K562 (cell line): Measurements from ENCODE around the gene RSBN1L. TPM values are rescaled to one million over a fixed set of nuclear protein-coding genes. Genes with fewer than 3 reads are reported as not detected.

Experiments
- ATAC-seq: fragments of 200-7000 bp; cut with Tn5 transposase; 3 replicates; pipeline ENCODE4 v1.9.1; 2020; ENCODE audit warnings: moderate library complexity
- Bru-seq: library from RNA; stranded (reverse); fragments of 400-500 nt; gene quantifications from one replicate; lab custom pipeline; 2021; lab: Mats Ljungman, UMichigan
- BruChase-seq, 2 experiments: library from RNA; stranded (reverse); fragments of 400-500 nt; gene quantifications; one replicate each; lab custom pipeline; 2021; lab: Mats Ljungman, UMichigan
- BruUV-seq: library from RNA; stranded (reverse); fragments of 400-500 nt; replicated peaks from 2 replicates; lab custom pipeline; 2021; lab: Mats Ljungman, UMichigan
- CTCF ChIA-PET: fragments of 300-600 bp; formaldehyde crosslinking; extraction: SDS; loops from one replicate; lab custom pipeline; 2021; ENCODE audit warnings: low intra/inter-chr PET ratio; lab: Yijun Ruan, JAX
- POLR2A ChIA-PET: fragments of 300-600, 350-650 bp; sonication (Branson Sonifier 250); formaldehyde crosslinking; extraction: SDS; loops from one replicate; lab custom pipeline; 2021; ENCODE audit warnings: antibody characterized with exemption, inconsistent platforms; lab: Yijun Ruan, JAX
- DNase-seq, 4 experiments: peaks; one replicate each; pipeline versions ENCODE4 v3.0.0 to v3.0.0-alpha.2; 2011 to 2018; ENCODE audit warnings: low spot score in 3 of 4, mixed read lengths in 3 of 4; ENCODE audit errors: extremely low read depth in 1 of 4
- FAIRE-seq: peaks from 2 replicates; lab custom pipeline; 2011; peaks lifted over from hg19 to GRCh38; lab: Jason Lieb, UNC
- H2AFZ ChIP-seq: 2 replicates; pipeline ENCODE4 v1.6.0; 2011; ENCODE audit warnings: low read depth, low read length, control low read depth, inconsistent platforms
- H3K27ac ChIP-seq: fragments of 200-600 bp; 3 replicates; pipeline ENCODE4 v1.8.0; 2011; ENCODE audit warnings: low read depth, mild to moderate bottlenecking, control low read depth, inconsistent platforms, low read length, moderate library complexity, mixed read lengths; ENCODE audit errors: extremely low read depth
- H3K27me3 ChIP-seq, 2 experiments: fragments of 300-600 bp in 1 of 2; 2 replicates in 1 of 2; 3 replicates in 1 of 2; pipeline versions ENCODE4 v1.6.0 to v1.8.0; 2011; ENCODE audit warnings: inconsistent platforms in 2 of 2, low read length in 2 of 2, mild to moderate bottlenecking in 1 of 2, mixed read lengths in 1 of 2, moderate library complexity in 1 of 2; ENCODE audit not compliant: control insufficient read depth in 2 of 2, insufficient read depth in 2 of 2
- H3K36me3 ChIP-seq: fragments of 300-600 bp; 3 replicates; pipeline ENCODE4 v1.8.0; 2011; ENCODE audit warnings: mild to moderate bottlenecking, low read length, inconsistent platforms; ENCODE audit not compliant: control insufficient read depth, insufficient read depth
- H3K4me1 ChIP-seq, 2 experiments: fragments of 200-600 bp in 1 of 2; replicated peaks in 1 of 2; 2 replicates in 1 of 2; 3 replicates in 1 of 2; pipeline versions ENCODE4 v1.5.1 to v1.8.0; 2011; ENCODE audit warnings: inconsistent platforms in 2 of 2, low read length in 2 of 2, mild to moderate bottlenecking in 1 of 2, mixed read lengths in 1 of 2, moderate library complexity in 1 of 2; ENCODE audit not compliant: control insufficient read depth in 2 of 2, insufficient read depth in 2 of 2
- H3K4me2 ChIP-seq: 2 replicates; pipeline ENCODE4 v1.6.1; 2011; ENCODE audit warnings: low read length, control low read depth, inconsistent platforms, mixed read lengths; ENCODE audit not compliant: insufficient read depth
- H3K4me3 ChIP-seq: fragments of 200-600 bp; sonication (generic), shearing (Covaris generic); 2 replicates; pipeline ENCODE4 v1.5.1; 2016; ENCODE audit warnings: control low read depth, inconsistent platforms
- H3K79me2 ChIP-seq: fragments of 200-600 bp; 3 replicates; pipeline ENCODE4 v1.8.0; 2011; ENCODE audit warnings: low read length, inconsistent platforms; ENCODE audit not compliant: control insufficient read depth, insufficient read depth
- H3K9ac ChIP-seq, 2 experiments: 2 replicates each; pipeline versions ENCODE4 v1.6.0 to v1.6.1; 2011; ENCODE audit warnings: low read depth in 2 of 2, low read length in 2 of 2, control low read depth in 1 of 2, inconsistent platforms in 1 of 2, mild to moderate bottlenecking in 1 of 2, mixed read lengths in 1 of 2; ENCODE audit not compliant: insufficient read depth in 1 of 2
- H3K9me1 ChIP-seq: one replicate; pipeline ENCODE4 v1.6.0; 2011; ENCODE audit warnings: inconsistent platforms, mild to moderate bottlenecking, low read length, moderate library complexity; ENCODE audit not compliant: control insufficient read depth, insufficient read depth
- H3K9me3 ChIP-seq: replicated peaks from 2 replicates; pipeline ENCODE4 v1.5.1; 2011; ENCODE audit warnings: low read depth, low read length, inconsistent platforms; ENCODE audit not compliant: control insufficient read depth, insufficient read depth
- H4K20me1 ChIP-seq: replicated peaks from 2 replicates; pipeline ENCODE4 v1.6.1; 2011; ENCODE audit warnings: low read length, inconsistent platforms, mixed read lengths; ENCODE audit not compliant: control insufficient read depth, insufficient read depth
- ETV1 ChIP-seq: fragments of 450-650 bp; conservative IDR thresholded peaks from 2 replicates; pipeline ENCODE4 v1.6.1; 2016; ENCODE audit warnings: missing genetic modification characterization, control low read depth, low read depth, missing compliant biosample characterization
- FOS ChIP-seq: IDR thresholded peaks from 3 replicates; pipeline ENCODE4 v1.6.1; 2011; ENCODE audit not compliant: insufficient read length; ENCODE audit errors: extremely low read depth
- HSF4 ChIP-seq: fragments of 250-450 bp; sonication (Bioruptor Pico); IDR thresholded peaks from 2 replicates; pipeline ENCODE4 v2.1.2; 2022; ENCODE audit warnings: mild to moderate bottlenecking, moderate library complexity, borderline replicate concordance
- MECOM ChIP-seq: fragments of 250-450 bp; sonication (Bioruptor Pico); IDR thresholded peaks from 2 replicates; pipeline ENCODE4 v1.8.0; 2022; ENCODE audit warnings: inconsistent platforms
- NCOA6 ChIP-seq: fragments of 450-650 bp; IDR thresholded peaks from 2 replicates; pipeline ENCODE4 v1.6.1; 2017; ENCODE audit warnings: mild to moderate bottlenecking
- PHF20 ChIP-seq: fragments of 450-650 bp; IDR thresholded peaks from 2 replicates; pipeline ENCODE4 v1.6.1; 2018; ENCODE audit not compliant: partially characterized antibody
- ZNF146 ChIP-seq: IDR thresholded peaks from one replicate; pipeline ENCODE4 v1.6.1; 2018; ENCODE audit warnings: missing compliant biosample characterization; ENCODE audit not compliant: unreplicated experiment
- ZNF347 ChIP-seq: fragments of 450-650 bp; formaldehyde crosslinking; IDR thresholded peaks from 2 replicates; pipeline ENCODE4 v1.4.0; 2020; ENCODE audit warnings: low read depth, mild to moderate bottlenecking, moderate library complexity
- WGBS: fragments of 100-300 bp; shearing (Covaris generic); methylation state at CpG from one replicate; pipeline ENCODE4 v1.1.6; 2016; ENCODE audit warnings: low coverage, mixed read lengths; ENCODE audit not compliant: insufficient coverage; ENCODE audit errors: missing lambda C conversion rate; 5-methylcytosine and 5-hydroxymethylcytosine counted together
- in situ Hi-C: fragments of 300-500 bp; cut with MboI; formaldehyde crosslinking; loops from 4 replicates; pipeline ENCODE4 v1.15.0; 2018; ENCODE audit warnings: inconsistent platforms, mixed read lengths
- intact Hi-C: fragments of 100-400 bp; cut with micrococcal nuclease; formaldehyde crosslinking; loops from 2 replicates; pipeline ENCODE4 v1.14.2; 2022
- long read RNA-seq, 3 experiments: library from polyadenylated mRNA in 2 of 3; library from RNA in 1 of 3; unstranded in 2 of 3; stranded (forward) in 1 of 3; transcript quantifications; one replicate each; pipeline ENCODE4 v2.0.0, GENCODE V29; 2019 to 2022
- polyA minus RNA-seq, 3 experiments: library from RNA; depleted of rRNA, polyadenylated mRNA; stranded (reverse); fragments of >200 nt; gene quantifications; 2 replicates each; pipeline ENCODE4 v1.2.3, GENCODE V29; 2011
- polyA plus RNA-seq, 8 experiments: library from polyadenylated mRNA; depleted of rRNA in 4 of 8; stranded (reverse) in 5 of 8; unstranded in 3 of 8; fragments of >200 nt; fragmentation: Nextera tagmentation in 2 of 8; fragmentation: Illumina TruSeq in 1 of 8; extraction: Ambion mirVana in 2 of 8; extraction: Trizol in 1 of 8; gene quantifications; 2 replicates each; pipeline versions ENCODE4 v1.2.1 to v1.2.3, GENCODE V29; 2011 to 2014; ENCODE audit warnings: inconsistent platforms in 1 of 8, missing spikeins in 1 of 8
- total RNA-seq, 7 experiments: library from RNA; depleted of rRNA in 6 of 7; stranded (reverse); fragments of >200 nt in 6 of 7; fragmentation: Illumina TruSeq in 2 of 7; extraction: Trizol in 2 of 7; gene quantifications; 2 replicates each; pipeline versions ENCODE4 v1.2.1 to v1.2.3, GENCODE V29; 2011 to 2021; ENCODE audit warnings: low replicate concordance in 1 of 7
- TF ChIP-seq, protein P1 (sequence below): fragments of 250-450 bp; sonication (Bioruptor Pico); IDR thresholded peaks from 2 replicates; pipeline ENCODE4 v1.5.0; 2020; ENCODE audit warnings: mild to moderate bottlenecking, borderline replicate concordance
- TF ChIP-seq, protein P2 (sequence below): sonication (generic); formaldehyde crosslinking; IDR thresholded peaks from 2 replicates; pipeline ENCODE4 v1.8.0; 2022; ENCODE audit warnings: mild to moderate bottlenecking, low read depth, missing genetic modification reagents
- TF ChIP-seq, protein P3 (sequence below): sonication (generic); formaldehyde crosslinking; IDR thresholded peaks from 2 replicates; pipeline ENCODE4 v1.4.0; 2020; ENCODE audit warnings: mild to moderate bottlenecking, missing genetic modification reagents

The RSBN1L gene
- 10.3 and 43.2 TPM in 2 replicates for total RNA-seq (2011; cell fraction: chromatin; rRNA removed; ENCODE audit: low replicate concordance)
- total RNA-seq (2011; cell fraction: nucleolus; rRNA removed), result 7.3 and 10.1 TPM in 2 replicates
- 15.4 and 21.9 TPM in 2 replicates for total RNA-seq (2011; cell fraction: nucleoplasm; rRNA removed)
- total RNA-seq (2014; rRNA removed) (16.6 and 20.1 TPM in 2 replicates), total RNA-seq (2014; rRNA removed; fragmentation: Illumina TruSeq; extraction: Trizol) (33.2 and 33.8 TPM in 2 replicates), total RNA-seq (2015; rRNA removed; fragmentation: Illumina TruSeq; extraction: Trizol) (29.1 and 35.2 TPM in 2 replicates), total RNA-seq (2021) (19.0 and 22.8 TPM in 2 replicates), polyA plus RNA-seq (2011; rRNA removed) (19.5 and 20.1 TPM in 2 replicates), polyA plus RNA-seq (2014; fragmentation: Illumina TruSeq; extraction: Trizol) (28.4 and 33.2 TPM in 2 replicates), polyA plus RNA-seq (2014; fragmentation: Nextera tagmentation; extraction: Ambion mirVana) (1 to 10 TPM; 6.2 to 8.3 TPM), polyA plus RNA-seq (2014; rRNA removed) (13.8 and 16.7 TPM in 2 replicates), polyA minus RNA-seq (2011; rRNA and poly(A)+ RNA removed) (54.3 and 55.0 TPM in 2 replicates), Bru-seq, nascent RNA (percentile 84 among the genes with signal in this experiment), BruChase-seq, experiment 1, labeled RNA remaining after a 2-hour chase (percentile 86 among the genes with signal in this experiment), BruChase-seq, experiment 2, labeled RNA remaining after a 6-hour chase (percentile 87 among the genes with signal in this experiment)
- 3.6 and 6.7 TPM in 2 replicates for polyA plus RNA-seq (2011; cell fraction: cytosol; rRNA removed)
- polyA plus RNA-seq (2011; cell fraction: nucleus; rRNA removed), result 9.3 and 13.0 TPM in 2 replicates
- polyA plus RNA-seq (2012), result 14.8 and 18.9 TPM in 2 replicates
- polyA minus RNA-seq (2011; cell fraction: cytosol; rRNA and poly(A)+ RNA removed), result 21.4 and 28.8 TPM in 2 replicates
- 8.1 and 12.7 TPM in 2 replicates for polyA minus RNA-seq (2011; cell fraction: nucleus; rRNA and poly(A)+ RNA removed)
- long read RNA-seq, experiment 1, full-length matches to known transcripts, result 38 of 126 reads
- long read RNA-seq, experiment 1, partial matches to known transcripts, result 74 of 126 reads
- long read RNA-seq, experiment 1, other reads (novel, unspliced or antisense), result 14 of 126 reads
- long read RNA-seq, experiment 2, full-length matches to known transcripts, result 4 of 20 reads
- long read RNA-seq, experiment 2, partial matches to known transcripts, result 2 of 20 reads
- long read RNA-seq, experiment 2, other reads (novel, unspliced or antisense), result 14 of 20 reads
- long read RNA-seq, experiment 3, partial matches to known transcripts, result 8 of 8 reads
- long read RNA-seq, experiment 3, other reads (novel, unspliced or antisense), result 0 of 8 reads

DNA sequence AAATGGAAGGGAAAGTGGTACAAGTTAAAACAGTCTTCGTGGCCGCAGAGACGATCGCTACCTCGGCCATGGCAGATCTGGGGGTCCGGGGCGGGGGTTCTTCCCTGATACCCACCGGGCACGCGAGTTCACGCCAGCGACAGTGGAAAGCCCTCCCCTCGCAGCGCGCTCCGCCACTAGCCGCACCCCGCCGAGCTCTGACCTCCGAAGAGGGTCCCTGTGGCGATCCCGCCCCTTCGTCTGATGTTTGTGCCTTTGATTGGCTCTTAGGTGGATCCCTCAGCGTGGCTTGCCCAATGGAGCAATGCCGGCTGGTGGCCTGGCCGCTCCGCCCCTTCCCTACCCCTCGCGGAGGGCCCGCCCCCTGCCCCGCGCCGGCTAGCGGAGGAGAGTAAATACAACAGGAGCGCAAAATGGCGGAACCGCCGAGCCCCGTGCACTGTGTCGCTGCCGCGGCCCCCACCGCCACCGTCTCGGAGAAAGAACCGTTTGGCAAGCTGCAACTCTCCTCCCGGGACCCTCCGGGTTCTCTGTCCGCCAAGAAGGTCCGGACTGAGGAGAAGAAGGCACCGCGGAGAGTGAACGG, at the start of gene RSBN1L:
TSS of gene RSBN1L (plus strand) at position 403 of the 586 bp plus-strand sequence. CDS start at position 414, 11 bp downstream.
- peaks cover 19% of the 10 kb centered on the region in 2 experiments; a peak in 4 of 5 replicates for H3K4me1 ChIP-seq
- H3K79me2 ChIP-seq, result peaks cover 94% of the 10 kb centered on the region
- DNase-seq (peak; percentile 98 to 100 (median 98)), FAIRE-seq (peak; percentile 95), ATAC-seq (peak; percentile 93)
- whole genome bisulfite sequencing, result under 1% methylated on average over 47 of the region's 53 CpGs
- H3K27me3 ChIP-seq, result no peaks in the 10 kb centered on the region
- peak within 1 kb of the TSS; percentile 97 for H2AFZ ChIP-seq
- no TSS peak for BruUV-seq
- CTCF ChIA-PET, result interaction anchor here (1.5 kb wide), 1 partner anchor 63 kb away, joined by 3 read pairs; no protein-coding TSS in a partner anchor
- H3K9ac ChIP-seq, result peak within 1 kb of the TSS; percentile 89 to 100
- H3K9me1 ChIP-seq, result no peaks in the 10 kb centered on the region
- peak within 1 kb of the TSS; percentile 88 for H3K27ac ChIP-seq
- no peaks in the 10 kb centered on the region for H3K9me3 ChIP-seq
- POLR2A ChIA-PET, result interaction anchor here (0.5 to 3.2 kb wide), 16 partner anchors 8 to 408 kb away, joined by 3 to 13 read pairs (median 3); no protein-coding TSS in a partner anchor
- peak within 1 kb of the TSS; percentile 93 for H3K4me3 ChIP-seq
- intact Hi-C loops (loop anchor here (2.0 to 5.0 kb wide), 4 partner anchors 36 to 206 kb away; partner anchors contain the start of gene PTPN12), in situ Hi-C loops (no loop called here)
- peak within 1 kb of the TSS; percentile 87 for H3K4me2 ChIP-seq
- peaks cover 20% of the 10 kb centered on the region for H3K36me3 ChIP-seq
- H4K20me1 ChIP-seq, result peaks cover 17% of the 10 kb centered on the region; the same call in 1 of the 2 replicates
- TF ChIP-seq, protein P1, sequence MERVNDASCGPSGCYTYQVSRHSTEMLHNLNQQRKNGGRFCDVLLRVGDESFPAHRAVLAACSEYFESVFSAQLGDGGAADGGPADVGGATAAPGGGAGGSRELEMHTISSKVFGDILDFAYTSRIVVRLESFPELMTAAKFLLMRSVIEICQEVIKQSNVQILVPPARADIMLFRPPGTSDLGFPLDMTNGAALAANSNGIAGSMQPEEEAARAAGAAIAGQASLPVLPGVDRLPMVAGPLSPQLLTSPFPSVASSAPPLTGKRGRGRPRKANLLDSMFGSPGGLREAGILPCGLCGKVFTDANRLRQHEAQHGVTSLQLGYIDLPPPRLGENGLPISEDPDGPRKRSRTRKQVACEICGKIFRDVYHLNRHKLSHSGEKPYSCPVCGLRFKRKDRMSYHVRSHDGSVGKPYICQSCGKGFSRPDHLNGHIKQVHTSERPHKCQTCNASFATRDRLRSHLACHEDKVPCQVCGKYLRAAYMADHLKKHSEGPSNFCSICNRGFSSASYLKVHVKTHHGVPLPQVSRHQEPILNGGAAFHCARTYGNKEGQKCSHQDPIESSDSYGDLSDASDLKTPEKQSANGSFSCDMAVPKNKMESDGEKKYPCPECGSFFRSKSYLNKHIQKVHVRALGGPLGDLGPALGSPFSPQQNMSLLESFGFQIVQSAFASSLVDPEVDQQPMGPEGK (CRISPR knock-in tag), result no peak
- TF ChIP-seq ZNF347 (CRISPR knock-in tag), result no peak
- no peak for TF ChIP-seq PHF20
- no peak for TF ChIP-seq HSF4 (CRISPR knock-in tag)
- TF ChIP-seq ETV1 (tag), result no peak
- TF ChIP-seq, protein P2, sequence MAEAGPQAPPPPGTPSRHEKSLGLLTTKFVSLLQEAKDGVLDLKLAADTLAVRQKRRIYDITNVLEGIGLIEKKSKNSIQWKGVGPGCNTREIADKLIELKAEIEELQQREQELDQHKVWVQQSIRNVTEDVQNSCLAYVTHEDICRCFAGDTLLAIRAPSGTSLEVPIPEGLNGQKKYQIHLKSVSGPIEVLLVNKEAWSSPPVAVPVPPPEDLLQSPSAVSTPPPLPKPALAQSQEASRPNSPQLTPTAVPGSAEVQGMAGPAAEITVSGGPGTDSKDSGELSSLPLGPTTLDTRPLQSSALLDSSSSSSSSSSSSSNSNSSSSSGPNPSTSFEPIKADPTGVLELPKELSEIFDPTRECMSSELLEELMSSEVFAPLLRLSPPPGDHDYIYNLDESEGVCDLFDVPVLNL, result 0 out of 2 replicates have a peak, but pooled peaks have one; percentile 59
- no peak for TF ChIP-seq ZNF146
- TF ChIP-seq, protein P3, sequence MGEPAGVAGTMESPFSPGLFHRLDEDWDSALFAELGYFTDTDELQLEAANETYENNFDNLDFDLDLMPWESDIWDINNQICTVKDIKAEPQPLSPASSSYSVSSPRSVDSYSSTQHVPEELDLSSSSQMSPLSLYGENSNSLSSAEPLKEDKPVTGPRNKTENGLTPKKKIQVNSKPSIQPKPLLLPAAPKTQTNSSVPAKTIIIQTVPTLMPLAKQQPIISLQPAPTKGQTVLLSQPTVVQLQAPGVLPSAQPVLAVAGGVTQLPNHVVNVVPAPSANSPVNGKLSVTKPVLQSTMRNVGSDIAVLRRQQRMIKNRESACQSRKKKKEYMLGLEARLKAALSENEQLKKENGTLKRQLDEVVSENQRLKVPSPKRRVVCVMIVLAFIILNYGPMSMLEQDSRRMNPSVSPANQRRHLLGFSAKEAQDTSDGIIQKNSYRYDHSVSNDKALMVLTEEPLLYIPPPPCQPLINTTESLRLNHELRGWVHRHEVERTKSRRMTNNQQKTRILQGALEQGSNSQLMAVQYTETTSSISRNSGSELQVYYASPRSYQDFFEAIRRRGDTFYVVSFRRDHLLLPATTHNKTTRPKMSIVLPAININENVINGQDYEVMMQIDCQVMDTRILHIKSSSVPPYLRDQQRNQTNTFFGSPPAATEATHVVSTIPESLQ (CRISPR knock-in tag), result no peak; the same call in 1 of the 2 replicates
- TF ChIP-seq MECOM (CRISPR knock-in tag), result no peak
- TF ChIP-seq NCOA6, result no peak
- peak; percentile 94 for TF ChIP-seq FOS
